Measurements from ENCODE around the gene ETV3L. TPM values are rescaled to one million over a fixed set of nuclear protein-coding genes. Genes with fewer than 3 reads are reported as not detected.

ETV3L gene
- total RNA-seq, 1 experiment from 2014 or later, result not detected

- Histone ChIP-seq H3K27me3 (ENCODE audit: control insufficient read depth, insufficient read depth, low read length) (no peaks in the 10 kb centered on the region), H3K36me3 (ENCODE audit: control insufficient read depth, insufficient read depth, low read length) (no peaks in the 10 kb centered on the region), H3K27ac (ENCODE audit: low read length) (no peak overlapping the region), H3K9me3 (ENCODE audit: control insufficient read depth, insufficient read depth, low read depth, low read length) (no peaks in the 10 kb centered on the region), H3K4me1 (ENCODE audit: control insufficient read depth, insufficient read depth, low read length) (peaks cover 5% of the 10 kb centered on the region; the same call in 1 of the 2 replicates), H3K4me3 (ENCODE audit: low read depth in 2 of 2, low read length in 2 of 2) (no peak overlapping the region)
- ChIA-PET POLR2A (no interaction called here), CTCF (interaction anchor here (1.2 to 1.7 kb wide), 3 partner anchors 15 to 195 kb away, joined by 3 to 6 read pairs (median 4); no protein-coding TSS in a partner anchor)
- intact Hi-C loops (cut with micrococcal nuclease; ENCODE audit: unreplicated experiment) (no loop called here), in situ Hi-C loops (cut with HindIII; ENCODE audit: low pct_unique_long_range_greater_than_20kb, low sequenced_read_pairs) (no loop called here)
- TF ChIP-seq CTCF (IDR thresholded peaks at IDR 0.05), result no peak
- no peak for TF ChIP-seq POLR2AphosphoS5 (IDR thresholded peaks at IDR 0.05; ENCODE audit: low read depth, low read length)
- TF ChIP-seq REST (IDR thresholded peaks at IDR 0.05; ENCODE audit: insufficient read depth in 1 of 2, low read depth in 2 of 2, low read length in 1 of 2), result no peak
- no peak for TF ChIP-seq TCF7L2 (IDR thresholded peaks at IDR 0.05; ENCODE audit: low read depth, low read length)
- TF ChIP-seq SIN3A (IDR thresholded peaks at IDR 0.05; ENCODE audit: borderline replicate concordance, insufficient read depth, low read depth, low read length), result no peak
- ATAC-seq, result no peak
- no TSS peak for BruUV-seq (replicated peaks)
- DNase-seq (ENCODE audit: low read depth, low spot score), result no peak
These were observed 5.8 kb upstream of the ETV3L start for GRCh38 chr1:157105298-157105987.

GRCh38 chr1:157104598-157105293 lies 5.1 kb upstream of the ETV3L start:
- no peak for TF ChIP-seq CTCF (IDR thresholded peaks at IDR 0.05)
- no peak for TF ChIP-seq POLR2AphosphoS5 (IDR thresholded peaks at IDR 0.05; ENCODE audit: low read depth, low read length)
- TF ChIP-seq TCF7L2 (IDR thresholded peaks at IDR 0.05; ENCODE audit: low read depth, low read length), result no peak
- no peak for TF ChIP-seq REST (IDR thresholded peaks at IDR 0.05; ENCODE audit: insufficient read depth in 1 of 2, low read depth in 2 of 2, low read length in 1 of 2)
- no peak for TF ChIP-seq SIN3A (IDR thresholded peaks at IDR 0.05; ENCODE audit: borderline replicate concordance, insufficient read depth, low read depth, low read length)
- no peak overlapping the region for H3K27ac ChIP-seq (ENCODE audit: low read length)
- H3K4me3 ChIP-seq (ENCODE audit: low read depth in 2 of 2, low read length in 2 of 2), result no peak overlapping the region
- intact Hi-C loops (cut with micrococcal nuclease; ENCODE audit: unreplicated experiment) (no loop called here), in situ Hi-C loops (cut with HindIII; ENCODE audit: low pct_unique_long_range_greater_than_20kb, low sequenced_read_pairs) (no loop called here)
- no peaks in the 10 kb centered on the region for H3K36me3 ChIP-seq (ENCODE audit: control insufficient read depth, insufficient read depth, low read length)
- H3K27me3 ChIP-seq (ENCODE audit: control insufficient read depth, insufficient read depth, low read length), result no peaks in the 10 kb centered on the region
- no TSS peak for BruUV-seq (replicated peaks)
- no peaks in the 10 kb centered on the region for H3K9me3 ChIP-seq (ENCODE audit: control insufficient read depth, insufficient read depth, low read depth, low read length)
- H3K4me1 ChIP-seq (ENCODE audit: control insufficient read depth, insufficient read depth, low read length), result peaks cover 5% of the 10 kb centered on the region; the same call in 1 of the 2 replicates
- DNase-seq (ENCODE audit: low read depth, low spot score) (no peak), ATAC-seq (no peak)
- ChIA-PET CTCF (interaction anchor here (1.2 to 1.4 kb wide), 2 partner anchors 15 to 194 kb away, joined by 3 to 4 read pairs; no protein-coding TSS in a partner anchor), POLR2A (no interaction called here)
